Epithelial cell of proximal tubule (primary cell): ENCODE data around the gene TIMM22. TPM values are rescaled to one million over a fixed set of nuclear protein-coding genes. Genes with fewer than 3 reads are reported as not detected.

ENCODE experiments used
- DNase-seq: peaks from one replicate; pipeline ENCODE4 v3.0.0-alpha.2; 2011; ENCODE audit warnings: low read depth
- H3K4me3 ChIP-seq: 2 replicates; pipeline ENCODE4 v1.5.1; 2011; ENCODE audit warnings: low read depth, mild to moderate bottlenecking, low read length
- CTCF ChIP-seq: conservative IDR thresholded peaks from 2 replicates; pipeline ENCODE4 v1.5.1; 2012; ENCODE audit warnings: low read depth, mild to moderate bottlenecking, low read length
- total RNA-seq: library from RNA; depleted of rRNA; stranded (reverse); fragments of >200 nt; gene quantifications from 2 replicates; pipeline ENCODE4 v1.2.3, GENCODE V29; 2015

Gene TIMM22
- total RNA-seq, 1 donor from 2014 or later, result 18.7 TPM

GRCh38 chr17:1012823-1013728, 16.1 kb downstream of the TIMM22 start:
- TF ChIP-seq CTCF, result no peak
- no peak for DNase-seq
- no peak overlapping the region for H3K4me3 ChIP-seq

- DNase-seq, result no peak
- no peak for TF ChIP-seq CTCF
- no peak overlapping the region for H3K4me3 ChIP-seq
Observed at GRCh38 chr17:1013729-1014090, 16.8 kb downstream of the TIMM22 start.

DNA sequence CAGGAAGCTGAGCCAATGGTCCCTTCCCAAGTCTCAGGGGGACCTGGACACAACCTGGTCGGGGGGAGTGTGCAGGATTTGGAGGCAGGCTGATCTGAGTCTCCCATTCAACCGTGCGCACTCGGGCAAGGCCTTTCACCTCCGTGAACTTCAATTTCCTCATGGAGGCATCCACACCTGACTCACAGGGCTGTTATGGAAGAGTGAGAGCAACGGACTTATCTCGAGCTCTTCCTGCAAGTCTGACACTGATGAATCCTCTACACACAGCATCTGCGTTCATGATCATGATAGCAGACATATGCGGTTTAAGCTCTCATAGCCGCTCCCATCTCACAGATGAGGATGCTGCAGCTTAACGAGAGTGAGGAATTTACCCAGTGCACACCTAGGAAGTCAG, 21.6 kb downstream of the TIMM22 start:
- TF ChIP-seq CTCF, result no peak
- DNase-seq, result no peak
- H3K4me3 ChIP-seq, result no peak overlapping the region

DNA sequence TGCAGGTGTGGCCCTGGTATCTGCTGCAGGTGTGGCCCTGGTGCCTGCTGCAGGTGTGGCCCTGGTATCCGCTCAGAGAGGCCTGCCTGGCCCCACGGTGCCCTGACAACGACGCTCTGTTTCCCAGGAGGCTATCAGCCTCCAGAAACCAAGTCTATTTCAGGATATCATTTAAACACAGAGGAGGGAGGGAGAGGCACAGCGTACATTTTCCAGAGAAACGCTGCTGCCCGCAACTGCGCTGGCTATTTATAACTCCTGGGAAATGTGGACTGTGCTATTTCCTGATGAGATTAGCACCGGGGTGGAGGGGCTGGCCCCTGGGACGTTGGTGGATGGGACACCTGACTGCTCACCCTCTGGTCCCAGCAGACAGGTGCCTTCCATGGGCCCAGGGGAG, 22.5 kb downstream of the TIMM22 start:
- no peak for TF ChIP-seq CTCF
- H3K4me3 ChIP-seq, result no peak overlapping the region
- DNase-seq, result no peak

DNA sequence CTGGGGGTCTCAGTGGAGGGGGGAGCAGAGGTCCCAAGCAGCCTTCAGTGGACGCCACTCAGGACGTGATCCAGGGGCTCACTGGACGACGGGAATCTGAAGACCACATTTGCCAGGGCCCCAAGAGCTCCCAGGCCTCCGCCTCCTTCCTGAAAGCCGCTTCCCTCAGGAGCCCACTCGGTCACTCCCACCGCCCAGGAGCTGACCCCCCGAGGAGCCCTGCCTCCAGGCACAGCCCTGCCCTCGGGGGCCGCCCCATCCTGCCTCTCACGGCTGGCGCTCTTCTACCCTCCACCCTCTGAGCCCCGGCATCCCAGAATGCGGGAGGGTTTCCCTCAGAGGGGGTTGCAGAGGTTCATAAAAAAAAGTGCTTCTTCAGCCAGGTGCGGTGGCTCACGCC, 24.2 kb downstream of the TIMM22 start:
- H3K4me3 ChIP-seq, result no peak overlapping the region
- TF ChIP-seq CTCF, result no peak
- no peak for DNase-seq

GRCh38 chr17:1022278-1023024, 25.5 kb downstream of the TIMM22 start:
- H3K4me3 ChIP-seq, result no peak overlapping the region
- TF ChIP-seq CTCF, result no peak
- no peak for DNase-seq

- DNase-seq, result no peak
- no peak overlapping the region for H3K4me3 ChIP-seq
- TF ChIP-seq CTCF, result no peak
Observed at GRCh38 chr17:1024076-1024475, 27.1 kb downstream of the TIMM22 start.
